Astrocyte (in vitro differentiated cells and primary cell): ENCODE measurements around the gene UBFD1. TPM values are rescaled to one million over a fixed set of nuclear protein-coding genes. Genes with fewer than 3 reads are reported as not detected.

Source experiments
- DNase-seq: peaks from one replicate; pipeline ENCODE4 v3.0.0-alpha.2; 2010; ENCODE audit warnings: low read depth
- FAIRE-seq: peaks from 2 replicates; lab custom pipeline; 2011; peaks lifted over from hg19 to GRCh38; lab: Jason Lieb, UNC
- H2AFZ ChIP-seq: 2 replicates; pipeline ENCODE4 v1.6.0; 2012; ENCODE audit warnings: low read depth, low read length, inconsistent platforms
- H3K27ac ChIP-seq: 2 replicates; pipeline ENCODE4 v1.5.1; 2011; ENCODE audit warnings: low read depth, low read length, inconsistent platforms
- H3K27me3 ChIP-seq: 2 replicates; pipeline ENCODE4 v1.6.0; 2011; ENCODE audit warnings: low read length, inconsistent platforms; ENCODE audit not compliant: insufficient read depth
- H3K36me3 ChIP-seq: 2 replicates; pipeline ENCODE4 v1.5.1; 2011; ENCODE audit warnings: low read length, inconsistent platforms; ENCODE audit not compliant: insufficient read depth
- H3K4me1 ChIP-seq: 2 replicates; pipeline ENCODE4 v1.5.1; 2011; ENCODE audit warnings: low read length, inconsistent platforms; ENCODE audit not compliant: insufficient read depth
- H3K4me2 ChIP-seq: 2 replicates; pipeline ENCODE4 v1.6.0; 2012; ENCODE audit warnings: low read length, inconsistent platforms
- H3K4me3 ChIP-seq: 2 replicates; pipeline ENCODE4 v1.5.1; 2011; ENCODE audit warnings: low read depth, mild to moderate bottlenecking, low read length, inconsistent platforms; ENCODE audit not compliant: insufficient read depth
- H3K79me2 ChIP-seq: 2 replicates; pipeline ENCODE4 v1.6.0; 2012; ENCODE audit warnings: mild to moderate bottlenecking, low read length, inconsistent platforms; ENCODE audit not compliant: insufficient read depth
- H3K9ac ChIP-seq: 2 replicates; pipeline ENCODE4 v1.6.0; 2012; ENCODE audit warnings: mild to moderate bottlenecking, low read length, inconsistent platforms
- H3K9me3 ChIP-seq: 2 replicates; pipeline ENCODE4 v1.5.1; 2012; ENCODE audit warnings: low read depth, mild to moderate bottlenecking, low read length, inconsistent platforms; ENCODE audit not compliant: insufficient read depth
- H4K20me1 ChIP-seq: 2 replicates; pipeline ENCODE4 v1.6.0; 2012; ENCODE audit warnings: low read length, inconsistent platforms; ENCODE audit not compliant: insufficient read depth
- H3K27ac Mint-ChIP-seq: one replicate; pipeline ENCODE4 v1.8.0; 2021; ENCODE audit warnings: mild to moderate bottlenecking, mixed read lengths; ENCODE audit not compliant: unreplicated experiment
- H3K27me3 Mint-ChIP-seq: one replicate; pipeline ENCODE4 v1.8.0; 2021; ENCODE audit warnings: low read depth, mixed read lengths; ENCODE audit not compliant: unreplicated experiment
- H3K36me3 Mint-ChIP-seq: one replicate; pipeline ENCODE4 v1.8.0; 2021; ENCODE audit warnings: low read depth, mixed read lengths; ENCODE audit not compliant: unreplicated experiment
- H3K4me1 Mint-ChIP-seq: one replicate; pipeline ENCODE4 v1.8.0; 2021; ENCODE audit warnings: low read depth, mixed read lengths; ENCODE audit not compliant: unreplicated experiment
- H3K4me3 Mint-ChIP-seq: one replicate; pipeline ENCODE4 v1.8.0; 2021; ENCODE audit warnings: mild to moderate bottlenecking, moderate library complexity, mixed read lengths; ENCODE audit not compliant: unreplicated experiment
- H3K9me3 Mint-ChIP-seq: one replicate; pipeline ENCODE4 v1.8.0; 2021; ENCODE audit warnings: mild to moderate bottlenecking, mixed read lengths; ENCODE audit not compliant: unreplicated experiment
- CTCF ChIP-seq: IDR thresholded peaks from 2 replicates; pipeline ENCODE4 v1.5.1; 2011; ENCODE audit warnings: low read depth, mild to moderate bottlenecking, inconsistent platforms, low read length, moderate library complexity; ENCODE audit not compliant: insufficient read depth
- EZH2 ChIP-seq: IDR thresholded peaks from 2 replicates; pipeline ENCODE4 v1.6.1; 2012; ENCODE audit warnings: mild to moderate bottlenecking, low read length, inconsistent platforms; ENCODE audit not compliant: insufficient read depth
- total RNA-seq: library from RNA; stranded (reverse); gene quantifications from 2 replicates; pipeline ENCODE4 v1.2.1, GENCODE V29; 2021

Gene UBFD1
- total RNA-seq, 1 donor from 2014 or later: 146 TPM

GRCh38 chr16:23530062-23530461, 27.5 kb upstream of the UBFD1 start:
- Histone ChIP-seq H3K4me3 (no peak overlapping the region), H3K4me1 (no peaks in the 10 kb centered on the region), H3K4me2 (no peak overlapping the region), H3K36me3 (peaks cover 18% of the 10 kb centered on the region), H3K9me3 (no peaks in the 10 kb centered on the region), H2AFZ (no peak overlapping the region), H3K79me2 (no peaks in the 10 kb centered on the region), H3K27me3 (no peaks in the 10 kb centered on the region), H3K9ac (no peak overlapping the region), H3K27ac (no peak overlapping the region), H4K20me1 (no peaks in the 10 kb centered on the region)
- FAIRE-seq (no peak), DNase-seq (no peak)
- Mint-ChIP-seq H3K4me1 (peaks cover 4% of the 10 kb centered on the region), H3K27me3 (no peaks in the 10 kb centered on the region), H3K36me3 (peaks cover 23% of the 10 kb centered on the region), H3K4me3 (no peak overlapping the region), H3K9me3 (no peaks in the 10 kb centered on the region), H3K27ac (no peak overlapping the region)
- no peak for TF ChIP-seq CTCF
- TF ChIP-seq EZH2: no peak

GRCh38 chr16:23532448-23532847, 25.1 kb upstream of the UBFD1 start:
- H2AFZ ChIP-seq: no peak overlapping the region
- Mint-ChIP-seq H3K27me3 (no peaks in the 10 kb centered on the region), H3K9me3 (no peaks in the 10 kb centered on the region), H3K4me1 (peaks cover 10% of the 10 kb centered on the region), H3K4me3 (no peak overlapping the region), H3K27ac (no peak overlapping the region), H3K36me3 (peaks cover 28% of the 10 kb centered on the region)
- H3K27me3 ChIP-seq: no peaks in the 10 kb centered on the region
- no peak overlapping the region for H3K4me2 ChIP-seq
- H3K4me3 ChIP-seq: no peak overlapping the region
- H4K20me1 ChIP-seq: peaks cover 3% of the 10 kb centered on the region
- H3K36me3 ChIP-seq: peaks cover 14% of the 10 kb centered on the region
- H3K79me2 ChIP-seq: no peaks in the 10 kb centered on the region
- TF ChIP-seq EZH2: no peak
- no peak for TF ChIP-seq CTCF
- H3K4me1 ChIP-seq: peaks cover 4% of the 10 kb centered on the region
- no peak overlapping the region for H3K9ac ChIP-seq
- H3K9me3 ChIP-seq: no peaks in the 10 kb centered on the region
- no peak for DNase-seq
- FAIRE-seq: no peak
- no peak overlapping the region for H3K27ac ChIP-seq
